ENCODE measurements around the gene COL23A1.

Gene COL23A1

DNA sequence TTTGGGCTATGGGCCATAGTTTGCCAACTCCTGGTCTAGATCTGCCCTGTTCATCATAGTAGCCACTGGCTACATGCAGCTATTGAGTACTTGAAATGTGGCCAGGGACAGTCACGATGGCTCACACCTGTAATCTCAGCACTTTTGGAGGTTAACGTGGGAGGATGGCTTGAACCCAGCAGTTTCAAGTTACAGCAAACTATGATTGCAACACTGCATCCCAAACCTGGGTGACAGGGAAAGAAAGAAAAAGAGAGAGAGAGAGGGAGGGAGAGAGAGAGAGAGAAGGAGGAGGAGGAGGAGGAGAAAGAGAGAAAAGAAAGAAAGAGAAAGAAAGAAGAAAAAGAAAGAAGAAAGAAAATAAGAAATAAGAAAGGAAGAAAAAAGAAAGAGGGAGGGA, 397.9 kb downstream of the COL23A1 start:
- no peaks in the 10 kb centered on the region for H3K9me3 ChIP-seq (ENCODE audit: control insufficient read depth, insufficient read depth, low read depth, low read length)
- no peaks in the 10 kb centered on the region for H3K36me3 ChIP-seq (ENCODE audit: control insufficient read depth in 2 of 2, insufficient read depth in 1 of 2, low read length in 2 of 2)
- H3K27ac ChIP-seq (ENCODE audit: extremely low read depth, low read depth, low read length): no peak overlapping the region
- no peak overlapping the region for H3K4me3 ChIP-seq (ENCODE audit: low read depth, low read length)
- ChIA-PET CTCF (interaction anchor here (0.5 kb wide), 1 partner anchor 104 kb away, joined by 3 read pairs; no protein-coding TSS in a partner anchor), POLR2A (interaction anchor here (2.0 kb wide), 1 partner anchor 12 kb away, joined by 6 read pairs; the partner anchor contains the start of gene HNRNPAB)
- TF ChIP-seq PRDM1 (tag by site-specific recombination; IDR thresholded peaks at IDR 0.05) (peak; percentile 82), ZNF701 (tag by site-specific recombination; IDR thresholded peaks at IDR 0.05) (no peak), EGR2 (tag by site-specific recombination; IDR thresholded peaks at IDR 0.05; ENCODE audit: low read depth) (peak; percentile 58), ZFHX2 (tag by site-specific recombination; conservative IDR thresholded peaks at IDR 0.05) (peak; percentile 35), ZNF354C (tag by site-specific recombination; IDR thresholded peaks at IDR 0.05; ENCODE audit: borderline replicate concordance, low read depth) (no peak), ZNF366 (tag by site-specific recombination; conservative IDR thresholded peaks at IDR 0.05) (peak; percentile 85)
- TF ChIP-seq, protein P1, sequence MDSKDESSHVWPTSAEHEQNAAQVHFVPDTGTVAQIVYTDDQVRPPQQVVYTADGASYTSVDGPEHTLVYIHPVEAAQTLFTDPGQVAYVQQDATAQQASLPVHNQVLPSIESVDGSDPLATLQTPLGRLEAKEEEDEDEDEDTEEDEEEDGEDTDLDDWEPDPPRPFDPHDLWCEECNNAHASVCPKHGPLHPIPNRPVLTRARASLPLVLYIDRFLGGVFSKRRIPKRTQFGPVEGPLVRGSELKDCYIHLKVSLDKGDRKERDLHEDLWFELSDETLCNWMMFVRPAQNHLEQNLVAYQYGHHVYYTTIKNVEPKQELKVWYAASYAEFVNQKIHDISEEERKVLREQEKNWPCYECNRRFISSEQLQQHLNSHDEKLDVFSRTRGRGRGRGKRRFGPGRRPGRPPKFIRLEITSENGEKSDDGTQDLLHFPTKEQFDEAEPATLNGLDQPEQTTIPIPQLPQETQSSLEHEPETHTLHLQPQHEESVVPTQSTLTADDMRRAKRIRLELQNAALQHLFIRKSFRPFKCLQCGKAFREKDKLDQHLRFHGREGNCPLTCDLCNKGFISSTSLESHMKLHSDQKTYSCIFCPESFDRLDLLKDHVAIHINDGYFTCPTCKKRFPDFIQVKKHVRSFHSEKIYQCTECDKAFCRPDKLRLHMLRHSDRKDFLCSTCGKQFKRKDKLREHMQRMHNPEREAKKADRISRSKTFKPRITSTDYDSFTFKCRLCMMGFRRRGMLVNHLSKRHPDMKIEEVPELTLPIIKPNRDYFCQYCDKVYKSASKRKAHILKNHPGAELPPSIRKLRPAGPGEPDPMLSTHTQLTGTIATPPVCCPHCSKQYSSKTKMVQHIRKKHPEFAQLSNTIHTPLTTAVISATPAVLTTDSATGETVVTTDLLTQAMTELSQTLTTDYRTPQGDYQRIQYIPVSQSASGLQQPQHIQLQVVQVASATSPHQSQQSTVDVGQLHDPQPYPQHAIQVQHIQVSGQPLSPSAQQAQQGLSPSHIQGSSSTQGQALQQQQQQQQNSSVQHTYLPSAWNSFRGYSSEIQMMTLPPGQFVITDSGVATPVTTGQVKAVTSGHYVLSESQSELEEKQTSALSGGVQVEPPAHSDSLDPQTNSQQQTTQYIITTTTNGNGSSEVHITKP (tag by site-specific recombination; IDR thresholded peaks at IDR 0.05): no peak
- TF ChIP-seq, protein P2, sequence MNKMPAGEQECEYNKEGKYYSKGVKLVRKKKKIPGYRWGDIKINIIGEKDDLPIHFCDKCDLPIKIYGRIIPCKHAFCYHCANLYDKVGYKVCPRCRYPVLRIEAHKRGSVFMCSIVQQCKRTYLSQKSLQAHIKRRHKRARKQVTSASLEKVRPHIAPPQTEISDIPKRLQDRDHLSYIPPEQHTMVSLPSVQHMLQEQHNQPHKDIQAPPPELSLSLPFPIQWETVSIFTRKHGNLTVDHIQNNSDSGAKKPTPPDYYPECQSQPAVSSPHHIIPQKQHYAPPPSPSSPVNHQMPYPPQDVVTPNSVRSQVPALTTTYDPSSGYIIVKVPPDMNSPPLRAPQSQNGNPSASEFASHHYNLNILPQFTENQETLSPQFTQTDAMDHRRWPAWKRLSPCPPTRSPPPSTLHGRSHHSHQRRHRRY (tag by site-specific recombination; IDR thresholded peaks at IDR 0.05): no peak
- TF ChIP-seq, protein P3, sequence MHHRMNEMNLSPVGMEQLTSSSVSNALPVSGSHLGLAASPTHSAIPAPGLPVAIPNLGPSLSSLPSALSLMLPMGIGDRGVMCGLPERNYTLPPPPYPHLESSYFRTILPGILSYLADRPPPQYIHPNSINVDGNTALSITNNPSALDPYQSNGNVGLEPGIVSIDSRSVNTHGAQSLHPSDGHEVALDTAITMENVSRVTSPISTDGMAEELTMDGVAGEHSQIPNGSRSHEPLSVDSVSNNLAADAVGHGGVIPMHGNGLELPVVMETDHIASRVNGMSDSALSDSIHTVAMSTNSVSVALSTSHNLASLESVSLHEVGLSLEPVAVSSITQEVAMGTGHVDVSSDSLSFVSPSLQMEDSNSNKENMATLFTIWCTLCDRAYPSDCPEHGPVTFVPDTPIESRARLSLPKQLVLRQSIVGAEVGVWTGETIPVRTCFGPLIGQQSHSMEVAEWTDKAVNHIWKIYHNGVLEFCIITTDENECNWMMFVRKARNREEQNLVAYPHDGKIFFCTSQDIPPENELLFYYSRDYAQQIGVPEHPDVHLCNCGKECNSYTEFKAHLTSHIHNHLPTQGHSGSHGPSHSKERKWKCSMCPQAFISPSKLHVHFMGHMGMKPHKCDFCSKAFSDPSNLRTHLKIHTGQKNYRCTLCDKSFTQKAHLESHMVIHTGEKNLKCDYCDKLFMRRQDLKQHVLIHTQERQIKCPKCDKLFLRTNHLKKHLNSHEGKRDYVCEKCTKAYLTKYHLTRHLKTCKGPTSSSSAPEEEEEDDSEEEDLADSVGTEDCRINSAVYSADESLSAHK (tag by site-specific recombination; IDR thresholded peaks at IDR 0.05): peak; percentile 50; the same call in 1 of the 2 replicates
- no peaks in the 10 kb centered on the region for H3K4me1 ChIP-seq (ENCODE audit: control insufficient read depth, insufficient read depth, low read length)

DNA sequence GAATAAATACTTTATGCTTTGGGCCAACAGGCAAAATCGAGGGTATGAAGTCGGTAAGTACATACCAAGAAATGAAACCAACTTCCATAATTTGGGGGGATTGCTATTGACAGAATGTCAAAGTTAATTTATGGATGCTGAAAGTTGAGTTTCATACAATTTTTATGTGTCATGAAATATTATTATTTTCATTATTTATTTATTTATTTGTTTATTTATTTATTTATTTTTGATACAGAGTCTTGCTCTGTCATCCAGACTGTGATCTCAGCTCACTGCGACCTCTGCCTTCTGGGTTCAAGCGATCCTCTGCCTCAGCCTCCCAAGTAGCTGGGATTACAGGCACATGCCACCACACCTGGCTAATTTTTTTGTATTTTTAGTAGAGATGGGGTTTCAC, 398.5 kb downstream of the COL23A1 start:
- Histone ChIP-seq H3K4me3 (ENCODE audit: low read depth, low read length) (no peak overlapping the region), H3K4me1 (ENCODE audit: control insufficient read depth, insufficient read depth, low read length) (no peaks in the 10 kb centered on the region), H3K9me3 (ENCODE audit: control insufficient read depth, insufficient read depth, low read depth, low read length) (no peaks in the 10 kb centered on the region), H3K36me3 (ENCODE audit: control insufficient read depth in 2 of 2, insufficient read depth in 1 of 2, low read length in 2 of 2) (no peaks in the 10 kb centered on the region), H3K27ac (ENCODE audit: extremely low read depth, low read depth, low read length) (no peak overlapping the region)
- POLR2A ChIA-PET: interaction anchor here (2.0 kb wide), 1 partner anchor 13 kb away, joined by 6 read pairs; the partner anchor contains the start of gene HNRNPAB
- CTCF ChIA-PET: interaction anchor here (0.5 kb wide), 1 partner anchor 103 kb away, joined by 3 read pairs; no protein-coding TSS in a partner anchor
- no peak for TF ChIP-seq SP3 (tag by site-specific recombination; IDR thresholded peaks at IDR 0.05)
- TF ChIP-seq ZNF354C (tag by site-specific recombination; IDR thresholded peaks at IDR 0.05; ENCODE audit: borderline replicate concordance, low read depth): 0 out of 2 replicates have a peak, but pooled peaks have one; percentile 38
- TF ChIP-seq REPIN1 (tag by site-specific recombination; IDR thresholded peaks at IDR 0.05; ENCODE audit: low read depth): no peak
- peak; percentile 61 for TF ChIP-seq ZBTB8A (tag by site-specific recombination; IDR thresholded peaks at IDR 0.05)
- no peak for TF ChIP-seq ZNF629 (tag by site-specific recombination; IDR thresholded peaks at IDR 0.05)
- TF ChIP-seq ZNF548 (tag by site-specific recombination; IDR thresholded peaks at IDR 0.05): no peak
- no peak for TF ChIP-seq IKZF3 (tag by site-specific recombination; IDR thresholded peaks at IDR 0.05)
- TF ChIP-seq ZFP69B (tag by site-specific recombination; IDR thresholded peaks at IDR 0.05): no peak
- no peak for TF ChIP-seq OSR2 (tag by site-specific recombination; IDR thresholded peaks at IDR 0.05)
- peak; percentile 93 for TF ChIP-seq ZNF202 (tag by site-specific recombination; IDR thresholded peaks at IDR 0.05; ENCODE audit: borderline replicate concordance)
- TF ChIP-seq, protein P4, sequence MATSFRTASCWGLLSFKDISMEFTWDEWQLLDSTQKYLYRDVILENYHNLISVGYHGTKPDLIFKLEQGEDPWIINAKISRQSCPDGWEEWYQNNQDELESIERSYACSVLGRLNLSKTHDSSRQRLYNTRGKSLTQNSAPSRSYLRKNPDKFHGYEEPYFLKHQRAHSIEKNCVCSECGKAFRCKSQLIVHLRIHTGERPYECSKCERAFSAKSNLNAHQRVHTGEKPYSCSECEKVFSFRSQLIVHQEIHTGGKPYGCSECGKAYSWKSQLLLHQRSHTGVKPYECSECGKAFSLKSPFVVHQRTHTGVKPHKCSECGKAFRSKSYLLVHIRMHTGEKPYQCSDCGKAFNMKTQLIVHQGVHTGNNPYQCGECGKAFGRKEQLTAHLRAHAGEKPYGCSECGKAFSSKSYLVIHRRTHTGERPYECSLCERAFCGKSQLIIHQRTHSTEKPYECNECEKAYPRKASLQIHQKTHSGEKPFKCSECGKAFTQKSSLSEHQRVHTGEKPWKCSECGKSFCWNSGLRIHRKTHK (tag by site-specific recombination; IDR thresholded peaks at IDR 0.05): no peak
- TF ChIP-seq, protein P5, sequence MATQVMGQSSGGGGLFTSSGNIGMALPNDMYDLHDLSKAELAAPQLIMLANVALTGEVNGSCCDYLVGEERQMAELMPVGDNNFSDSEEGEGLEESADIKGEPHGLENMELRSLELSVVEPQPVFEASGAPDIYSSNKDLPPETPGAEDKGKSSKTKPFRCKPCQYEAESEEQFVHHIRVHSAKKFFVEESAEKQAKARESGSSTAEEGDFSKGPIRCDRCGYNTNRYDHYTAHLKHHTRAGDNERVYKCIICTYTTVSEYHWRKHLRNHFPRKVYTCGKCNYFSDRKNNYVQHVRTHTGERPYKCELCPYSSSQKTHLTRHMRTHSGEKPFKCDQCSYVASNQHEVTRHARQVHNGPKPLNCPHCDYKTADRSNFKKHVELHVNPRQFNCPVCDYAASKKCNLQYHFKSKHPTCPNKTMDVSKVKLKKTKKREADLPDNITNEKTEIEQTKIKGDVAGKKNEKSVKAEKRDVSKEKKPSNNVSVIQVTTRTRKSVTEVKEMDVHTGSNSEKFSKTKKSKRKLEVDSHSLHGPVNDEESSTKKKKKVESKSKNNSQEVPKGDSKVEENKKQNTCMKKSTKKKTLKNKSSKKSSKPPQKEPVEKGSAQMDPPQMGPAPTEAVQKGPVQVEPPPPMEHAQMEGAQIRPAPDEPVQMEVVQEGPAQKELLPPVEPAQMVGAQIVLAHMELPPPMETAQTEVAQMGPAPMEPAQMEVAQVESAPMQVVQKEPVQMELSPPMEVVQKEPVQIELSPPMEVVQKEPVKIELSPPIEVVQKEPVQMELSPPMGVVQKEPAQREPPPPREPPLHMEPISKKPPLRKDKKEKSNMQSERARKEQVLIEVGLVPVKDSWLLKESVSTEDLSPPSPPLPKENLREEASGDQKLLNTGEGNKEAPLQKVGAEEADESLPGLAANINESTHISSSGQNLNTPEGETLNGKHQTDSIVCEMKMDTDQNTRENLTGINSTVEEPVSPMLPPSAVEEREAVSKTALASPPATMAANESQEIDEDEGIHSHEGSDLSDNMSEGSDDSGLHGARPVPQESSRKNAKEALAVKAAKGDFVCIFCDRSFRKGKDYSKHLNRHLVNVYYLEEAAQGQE (tag by site-specific recombination; IDR thresholded peaks at IDR 0.05): no peak
- peak; percentile 23; the same call in 1 of the 2 replicates for TF ChIP-seq ZNF654 (tag by site-specific recombination; IDR thresholded peaks at IDR 0.05; ENCODE audit: low read depth)

Measured in HEK293 (cell line).